MM.1S (cell line): ENCODE results near the gene MTCL1.

Experiments
- EZH2 ChIP-seq: fragments of 300-600 bp; sonication (generic); optimal IDR thresholded peaks from 2 replicates; pipeline ENCODE3; 2017; ENCODE audit warnings: low read depth, mild to moderate bottlenecking, antibody characterized with exemption, low read length, mixed read lengths
- EZH2phosphoT487 ChIP-seq: fragments of 300-600 bp; sonication (generic); IDR thresholded peaks from 2 replicates; pipeline ENCODE4 v1.6.1; 2018; ENCODE audit warnings: antibody characterized with exemption, low read length
- TF ChIP-seq, protein P1 (sequence below): fragments of 300-600 bp; sonication (generic); IDR thresholded peaks from 2 replicates; pipeline ENCODE4 v1.5.1; 2016; ENCODE audit warnings: antibody characterized with exemption, low read length, mixed read lengths

GRCh38 chr18:8825273-8825672 is 119.9 kb downstream of the MTCL1 start:
- TF ChIP-seq, protein P1, sequence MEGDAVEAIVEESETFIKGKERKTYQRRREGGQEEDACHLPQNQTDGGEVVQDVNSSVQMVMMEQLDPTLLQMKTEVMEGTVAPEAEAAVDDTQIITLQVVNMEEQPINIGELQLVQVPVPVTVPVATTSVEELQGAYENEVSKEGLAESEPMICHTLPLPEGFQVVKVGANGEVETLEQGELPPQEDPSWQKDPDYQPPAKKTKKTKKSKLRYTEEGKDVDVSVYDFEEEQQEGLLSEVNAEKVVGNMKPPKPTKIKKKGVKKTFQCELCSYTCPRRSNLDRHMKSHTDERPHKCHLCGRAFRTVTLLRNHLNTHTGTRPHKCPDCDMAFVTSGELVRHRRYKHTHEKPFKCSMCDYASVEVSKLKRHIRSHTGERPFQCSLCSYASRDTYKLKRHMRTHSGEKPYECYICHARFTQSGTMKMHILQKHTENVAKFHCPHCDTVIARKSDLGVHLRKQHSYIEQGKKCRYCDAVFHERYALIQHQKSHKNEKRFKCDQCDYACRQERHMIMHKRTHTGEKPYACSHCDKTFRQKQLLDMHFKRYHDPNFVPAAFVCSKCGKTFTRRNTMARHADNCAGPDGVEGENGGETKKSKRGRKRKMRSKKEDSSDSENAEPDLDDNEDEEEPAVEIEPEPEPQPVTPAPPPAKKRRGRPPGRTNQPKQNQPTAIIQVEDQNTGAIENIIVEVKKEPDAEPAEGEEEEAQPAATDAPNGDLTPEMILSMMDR = no peak
- TF ChIP-seq EZH2 (no peak), EZH2phosphoT487 (no peak)
